GM10248 (cell line): ENCODE measurements around the gene PTPN3.

Experiments used
- CTCF ChIA-PET: fragments of 300-600 bp; sonication (Branson Sonifier 250); formaldehyde crosslinking; extraction: SDS; loops from one replicate; lab custom pipeline; 2021; ENCODE audit warnings: antibody characterized with exemption; lab: Yijun Ruan, JAX
- POLR2A ChIA-PET: fragments of 350-650 bp; sonication (Branson Sonifier 250); formaldehyde crosslinking; extraction: SDS; loops from one replicate; lab custom pipeline; 2020; ENCODE audit warnings: antibody characterized with exemption; lab: Yijun Ruan, JAX
- DNase-seq: peaks from one replicate; pipeline ENCODE4 v3.0.0; 2012; ENCODE audit errors: extremely low spot score
- TF ChIP-seq, protein P1 (sequence below): IDR thresholded peaks from 2 replicates; pipeline ENCODE4 v1.5.1; 2012; ENCODE audit warnings: mild to moderate bottlenecking, low read depth; ENCODE audit errors: extremely low read depth, missing control alignments, control extremely low read depth

Gene PTPN3

DNA sequence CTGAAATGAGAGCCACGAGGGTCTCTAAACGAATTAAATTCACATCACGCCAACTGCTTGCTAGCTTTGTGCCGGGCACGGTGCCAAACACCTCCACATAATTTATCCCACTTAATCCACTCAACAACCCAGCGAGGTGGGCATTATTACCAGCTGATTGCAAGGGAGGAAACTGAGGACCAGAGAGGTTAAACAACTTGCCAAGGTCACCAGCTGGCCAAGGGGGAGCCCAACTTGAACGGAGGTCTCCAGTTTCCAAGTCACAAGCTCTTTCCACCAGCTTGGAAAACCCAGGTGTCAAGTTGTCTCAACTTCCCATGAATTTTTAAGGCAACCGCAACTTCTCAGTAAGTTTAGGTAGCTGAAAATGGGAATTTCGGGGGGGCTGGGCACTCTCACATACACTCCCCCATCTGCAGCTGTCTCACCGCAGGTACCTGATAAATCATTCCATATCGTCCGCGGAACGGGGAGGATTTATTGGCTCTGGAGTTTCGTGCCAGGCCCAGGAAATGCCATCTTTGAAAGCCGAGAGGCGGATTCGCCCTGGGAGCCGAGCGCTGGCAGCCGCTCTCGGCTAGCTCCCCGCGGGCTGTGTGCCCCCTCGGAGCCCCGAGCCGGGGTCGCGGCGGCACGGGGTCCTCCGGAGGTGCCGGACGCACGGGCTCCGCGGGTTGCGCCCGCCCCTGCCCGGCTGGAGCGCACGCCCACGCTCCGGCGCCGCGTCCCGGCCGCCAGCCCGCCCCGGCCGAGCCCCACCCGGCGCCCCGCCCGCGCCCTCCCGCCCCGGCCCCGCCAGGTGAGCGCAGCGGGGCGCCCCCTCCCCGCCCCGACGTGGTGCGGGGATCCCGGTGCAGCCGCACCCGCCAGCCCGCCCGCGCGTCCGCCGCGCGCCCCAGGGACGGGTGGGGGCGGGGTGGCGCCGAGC, 617 bp downstream of the PTPN3 start:
- ChIA-PET POLR2A (no interaction called here), CTCF (no interaction called here)
- TF ChIP-seq, protein P1, sequence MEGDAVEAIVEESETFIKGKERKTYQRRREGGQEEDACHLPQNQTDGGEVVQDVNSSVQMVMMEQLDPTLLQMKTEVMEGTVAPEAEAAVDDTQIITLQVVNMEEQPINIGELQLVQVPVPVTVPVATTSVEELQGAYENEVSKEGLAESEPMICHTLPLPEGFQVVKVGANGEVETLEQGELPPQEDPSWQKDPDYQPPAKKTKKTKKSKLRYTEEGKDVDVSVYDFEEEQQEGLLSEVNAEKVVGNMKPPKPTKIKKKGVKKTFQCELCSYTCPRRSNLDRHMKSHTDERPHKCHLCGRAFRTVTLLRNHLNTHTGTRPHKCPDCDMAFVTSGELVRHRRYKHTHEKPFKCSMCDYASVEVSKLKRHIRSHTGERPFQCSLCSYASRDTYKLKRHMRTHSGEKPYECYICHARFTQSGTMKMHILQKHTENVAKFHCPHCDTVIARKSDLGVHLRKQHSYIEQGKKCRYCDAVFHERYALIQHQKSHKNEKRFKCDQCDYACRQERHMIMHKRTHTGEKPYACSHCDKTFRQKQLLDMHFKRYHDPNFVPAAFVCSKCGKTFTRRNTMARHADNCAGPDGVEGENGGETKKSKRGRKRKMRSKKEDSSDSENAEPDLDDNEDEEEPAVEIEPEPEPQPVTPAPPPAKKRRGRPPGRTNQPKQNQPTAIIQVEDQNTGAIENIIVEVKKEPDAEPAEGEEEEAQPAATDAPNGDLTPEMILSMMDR: no peak
- DNase-seq: no peak

DNA sequence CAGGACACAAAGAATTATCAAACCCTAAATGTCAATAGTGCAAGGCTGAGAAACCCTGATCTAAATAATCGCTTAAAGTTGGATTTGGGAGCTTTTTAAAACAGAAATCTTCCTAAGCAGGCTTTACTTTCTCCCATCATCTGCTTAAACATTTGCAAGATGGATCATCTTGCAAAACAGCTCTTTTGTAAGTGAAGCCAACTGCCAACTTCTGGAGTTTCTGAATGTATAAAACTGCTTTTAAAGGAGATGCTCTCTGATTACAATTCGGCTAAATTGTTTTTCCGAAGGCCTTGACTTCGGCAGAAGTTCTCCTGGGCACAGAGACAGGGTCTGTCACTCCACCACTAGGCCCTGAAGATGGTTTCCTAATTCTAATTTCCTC, 1.3 kb downstream of the PTPN3 start:
- ChIA-PET CTCF (interaction anchor here (1.9 kb wide), 1 partner anchor 27 kb away, joined by 9 read pairs; no protein-coding TSS in a partner anchor), POLR2A (no interaction called here)
- DNase-seq: no peak
- TF ChIP-seq, protein P1: no peak

DNA sequence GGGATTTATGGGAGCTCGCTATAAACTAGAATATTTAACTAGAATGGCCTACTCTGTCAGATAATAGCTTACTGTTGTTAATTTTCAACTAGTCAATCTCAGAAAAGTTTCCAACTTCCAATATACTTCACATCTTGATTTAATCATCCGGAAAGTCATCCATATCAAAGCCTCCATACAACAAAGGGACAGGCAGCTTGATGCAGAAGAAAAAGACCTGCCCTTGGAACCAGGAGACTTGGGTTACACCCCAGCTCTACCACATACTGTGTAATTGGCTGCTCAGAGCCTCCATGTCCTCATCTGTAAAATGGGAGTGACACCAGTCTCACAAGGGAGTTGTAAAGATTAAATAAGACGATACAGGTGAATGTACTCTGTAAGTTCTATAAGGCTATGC, 1.9 kb downstream of the PTPN3 start:
- ChIA-PET CTCF (interaction anchor here (0.9 to 1.9 kb wide), 2 partner anchors 13 to 26 kb away, joined by 3 to 9 read pairs; no protein-coding TSS in a partner anchor), POLR2A (no interaction called here)
- TF ChIP-seq, protein P1: no peak
- no peak for DNase-seq

DNA sequence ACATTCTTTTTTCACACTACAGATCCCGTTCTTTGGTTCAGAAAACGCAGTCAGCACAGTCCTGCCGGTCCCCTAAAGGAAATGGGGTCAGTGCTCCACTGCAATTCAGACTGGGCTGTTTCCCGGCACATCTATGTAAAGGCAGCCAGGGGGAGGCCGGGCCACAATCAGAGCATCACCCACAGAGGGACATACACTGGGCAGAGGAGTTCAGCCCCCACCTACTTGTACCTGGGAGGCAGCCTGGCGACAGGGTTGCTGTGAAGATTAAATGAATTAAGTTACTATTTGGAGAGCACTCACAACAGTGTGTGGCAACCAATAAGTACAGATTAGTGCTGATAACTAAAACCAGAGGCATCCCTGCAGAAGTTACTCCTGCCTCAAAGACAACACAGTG, 4.5 kb downstream of the PTPN3 start:
- no peak for DNase-seq
- POLR2A ChIA-PET: no interaction called here
- CTCF ChIA-PET: no interaction called here
- TF ChIP-seq, protein P1: no peak

DNA sequence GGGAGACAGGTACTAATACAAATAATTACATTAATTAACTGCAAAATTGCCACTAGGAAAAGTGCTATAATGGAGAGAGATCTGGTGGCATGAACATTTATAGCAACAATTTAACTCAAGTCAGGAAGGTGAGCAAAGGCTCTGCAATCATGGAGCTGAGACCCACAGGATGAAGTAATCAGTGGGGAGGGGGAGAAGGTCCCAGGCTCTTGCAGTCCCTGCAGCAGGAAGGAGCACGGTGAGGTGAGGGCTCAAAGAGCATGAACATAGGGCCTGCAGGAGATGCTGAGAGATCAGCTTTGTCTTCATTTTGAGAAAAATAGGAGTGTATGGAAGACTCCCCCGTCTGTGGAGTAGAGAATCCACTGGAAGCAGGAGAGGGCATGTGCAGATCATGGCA, 6.5 kb downstream of the PTPN3 start:
- ChIA-PET POLR2A (no interaction called here), CTCF (interaction anchor here (1.2 to 1.4 kb wide), 2 partner anchors 8 to 22 kb away, joined by 3 to 5 read pairs; no protein-coding TSS in a partner anchor)
- TF ChIP-seq, protein P1: no peak
- no peak for DNase-seq

DNA sequence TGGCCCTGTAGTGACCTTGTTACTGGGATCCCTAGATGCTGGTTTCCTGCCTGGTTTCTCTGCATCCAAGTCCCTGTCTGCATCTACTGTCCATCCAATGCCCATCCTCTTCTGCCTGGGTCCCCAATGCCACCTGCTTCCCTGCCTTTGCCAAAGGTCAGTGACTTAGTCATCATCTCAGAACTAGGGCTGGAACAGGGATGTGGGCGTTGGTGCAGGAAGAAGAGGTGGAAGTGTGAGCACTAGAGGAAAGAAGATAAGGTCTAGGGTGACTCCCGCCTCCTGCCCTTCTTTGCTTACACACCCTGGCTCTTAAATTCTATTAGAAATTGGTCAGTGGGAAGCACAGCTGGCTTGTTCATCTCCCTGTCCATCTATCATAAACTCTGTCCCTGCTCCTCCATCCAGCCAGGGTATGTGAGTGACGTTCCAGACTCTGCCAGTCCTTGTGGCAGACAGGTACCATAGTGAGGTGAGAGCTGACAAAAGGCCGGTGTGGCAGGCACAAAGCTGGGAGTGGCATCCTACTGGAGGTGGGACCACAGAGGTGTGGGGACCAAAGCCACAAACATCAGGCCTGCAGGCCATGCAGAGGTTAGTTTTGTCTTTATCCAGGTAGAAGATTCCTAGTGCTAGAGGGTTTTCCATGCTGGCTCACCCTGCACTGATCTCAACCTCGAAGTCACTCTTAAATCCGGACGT, 9.2 kb downstream of the PTPN3 start:
- DNase-seq: no peak
- TF ChIP-seq, protein P1: no peak
- CTCF ChIA-PET: interaction anchor here (1.0 to 1.2 kb wide), 2 partner anchors 10 to 19 kb away, joined by 3 to 5 read pairs; partner anchors contain the start of gene PTPN3
- POLR2A ChIA-PET: no interaction called here
